Urinary bladder (tissue), 4 donors: ENCODE measurements around the gene LYST. TPM values are rescaled to one million over a fixed set of nuclear protein-coding genes. Genes with fewer than 3 reads are reported as not detected.
"Not testable (repeated sequence)": the region's sequence is repeated elsewhere in the genome, so short reads cannot be mapped to it uniquely, and the experiment has no call there.

Source experiments
- DNase-seq: peaks from one replicate; pipeline ENCODE4 v3.0.0-alpha.2; 2015; ENCODE audit errors: extremely low spot score
- H3K27ac ChIP-seq: one replicate; pipeline ENCODE4 v1.5.1; 2013; ENCODE audit warnings: low read depth, mild to moderate bottlenecking, moderate library complexity
- H3K36me3 ChIP-seq: one replicate; pipeline ENCODE4 v1.6.1; 2013; ENCODE audit warnings: mild to moderate bottlenecking, moderate library complexity; ENCODE audit not compliant: insufficient read depth
- H3K4me1 ChIP-seq: one replicate; pipeline ENCODE4 v1.6.1; 2013; ENCODE audit warnings: mild to moderate bottlenecking, moderate library complexity; ENCODE audit not compliant: insufficient read depth
- H3K4me3 ChIP-seq: one replicate; pipeline ENCODE4 v1.5.1; 2013; ENCODE audit warnings: low read depth, low read length
- WGBS: extraction: QIAGEN DNeasy Blood & Tissue Kit; methylation state at CpG from one replicate; pipeline ENCODE4 v1.1.7; 2013; 5-methylcytosine and 5-hydroxymethylcytosine counted together
- polyA plus RNA-seq: library from polyadenylated mRNA; stranded (reverse); fragments of 200-250 nt; gene quantifications from one replicate; pipeline ENCODE4 v1.2.3, GENCODE V29; 2013
- total RNA-seq: library from RNA; depleted of rRNA; stranded (reverse); fragments of >200 nt; gene quantifications from one replicate; pipeline ENCODE4 v1.2.3, GENCODE V29; 2014
- donor health status: healthy with polysubstance abuse.
- donor health status: healthy.

The LYST gene
- total and polyA plus RNA-seq, 2 donors: 10.6 to 62.7 TPM

- DNase-seq: no peak
- Histone ChIP-seq H3K36me3 (no peaks in the 10 kb centered on the region), H3K27ac (no peak overlapping the region), H3K4me3 (no peak overlapping the region), H3K4me1 (no peaks in the 10 kb centered on the region)
- 72% methylated on average over 12 of the region's 12 CpGs for WGBS
Observed at GRCh38 chr1:235635938-235636662, 230.6 kb downstream of the LYST start.

DNA sequence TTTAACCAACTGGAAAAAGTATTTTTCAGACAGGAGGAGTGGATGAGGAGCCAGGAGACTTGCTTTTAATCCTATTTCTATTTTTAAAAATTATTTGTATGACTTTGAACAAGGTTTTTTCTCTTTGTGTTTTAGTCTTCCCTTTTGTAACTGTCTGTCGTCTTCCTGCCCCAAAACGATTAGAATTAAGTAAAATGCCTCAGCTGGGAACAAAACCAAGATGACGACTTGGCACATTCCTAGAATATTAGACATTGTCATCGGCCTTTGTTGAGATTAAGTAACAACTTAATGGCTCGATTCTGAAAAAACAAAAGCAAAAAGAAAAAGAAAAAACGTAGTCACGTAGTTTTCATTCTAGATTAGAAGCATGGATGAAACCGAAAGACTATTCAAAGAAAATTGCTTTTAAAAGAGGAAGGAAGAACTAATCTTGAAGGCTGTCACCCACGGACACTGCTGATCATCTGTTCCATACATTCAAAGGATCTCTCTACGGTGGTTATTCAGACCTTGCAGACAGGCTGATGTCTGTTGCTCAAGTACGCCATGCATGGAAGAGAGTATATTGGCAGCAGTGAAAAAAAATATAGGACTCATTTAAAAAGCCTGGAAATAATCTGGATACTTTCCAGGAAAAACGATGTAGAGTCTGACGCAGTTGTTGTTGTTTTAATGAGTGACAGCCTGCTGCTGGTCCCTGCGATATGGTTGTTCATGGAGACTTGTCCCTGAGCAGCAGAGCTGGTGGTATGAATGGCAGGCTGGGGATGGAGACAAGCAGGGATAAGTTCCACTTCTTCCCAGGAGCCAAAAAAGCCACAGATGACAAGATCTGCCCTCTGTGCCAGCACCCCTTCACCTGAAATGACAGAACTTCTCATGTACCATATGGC, 234.0 kb downstream of the LYST start:
- Histone ChIP-seq H3K4me1 (no peaks in the 10 kb centered on the region), H3K36me3 (no peaks in the 10 kb centered on the region), H3K4me3 (no peak overlapping the region), H3K27ac (no peak overlapping the region)
- no peak for DNase-seq
- WGBS: 29% methylated on average over 14 of the region's 14 CpGs

DNA sequence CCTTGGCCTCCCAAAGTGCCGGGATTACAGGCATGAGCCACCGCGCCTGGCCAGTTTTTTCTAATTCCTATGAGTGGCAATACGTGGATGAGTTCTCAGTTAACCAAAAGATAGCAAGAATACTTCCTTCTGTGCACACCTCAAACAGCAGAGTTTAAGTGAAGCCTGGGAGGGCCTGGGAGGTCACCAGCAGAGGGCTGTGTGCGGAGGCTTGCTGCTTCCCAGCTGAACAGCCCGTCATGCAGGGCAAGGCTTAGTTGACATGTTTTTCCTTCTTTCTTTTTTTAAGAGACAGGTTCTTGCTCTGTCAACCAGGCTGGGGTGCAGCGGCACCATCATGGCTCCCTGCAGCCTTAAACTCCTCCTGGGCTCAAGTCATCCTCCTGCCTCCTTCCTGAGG, 234.9 kb downstream of the LYST start:
- 89% methylated on average over 7 of the region's 7 CpGs for WGBS

GRCh38 chr1:235628316-235629005, 238.2 kb downstream of the LYST start:
- no peaks in the 10 kb centered on the region for H3K4me1 ChIP-seq
- DNase-seq: no peak
- H3K36me3 ChIP-seq: no peaks in the 10 kb centered on the region
- no peak overlapping the region for H3K27ac ChIP-seq
- no peak overlapping the region for H3K4me3 ChIP-seq
- 88% methylated on average over 10 of the region's 10 CpGs for WGBS

More for the DNA sequence above, 234.9 kb downstream of the LYST start:
- Histone ChIP-seq H3K27ac (no peak overlapping the region), H3K4me3 (no peak overlapping the region), H3K4me1 (no peaks in the 10 kb centered on the region), H3K36me3 (no peaks in the 10 kb centered on the region)
- no peak for DNase-seq

GRCh38 chr1:235625831-235626230, 240.9 kb downstream of the LYST start:
- Histone ChIP-seq H3K4me3 (no peak overlapping the region), H3K4me1 (no peaks in the 10 kb centered on the region)
- 90% methylated on average over 4 of the region's 4 CpGs for WGBS

DNA sequence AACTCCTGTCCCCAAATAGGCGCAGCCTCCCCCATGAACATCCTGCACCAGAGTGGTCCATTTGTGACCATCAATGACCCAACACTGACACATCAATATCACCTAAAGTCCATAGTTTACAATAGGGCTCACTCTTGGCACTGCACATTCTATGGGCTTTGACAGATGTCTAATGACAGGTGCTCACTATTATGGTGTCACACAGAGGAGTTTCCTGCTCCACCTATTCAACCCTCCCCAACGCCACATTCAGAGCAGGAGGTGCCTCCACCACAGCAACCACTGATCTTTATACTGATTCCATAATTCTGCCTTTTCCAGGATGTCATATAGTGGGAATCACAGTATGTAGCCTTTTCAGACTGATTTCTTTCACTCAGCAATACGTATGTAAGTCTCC, 241.4 kb downstream of the LYST start:
- no peak overlapping the region for H3K4me3 ChIP-seq
- no peaks in the 10 kb centered on the region for H3K36me3 ChIP-seq
- no peaks in the 10 kb centered on the region for H3K4me1 ChIP-seq
- WGBS: 92% methylated on average over 3 of the region's 3 CpGs
- H3K27ac ChIP-seq: no peak overlapping the region
- DNase-seq: no peak

More at GRCh38 chr1:235625831-235626230, 240.9 kb downstream of the LYST start:
- H3K36me3 ChIP-seq: no peaks in the 10 kb centered on the region
- H3K27ac ChIP-seq: no peak overlapping the region
- DNase-seq: no peak

- H3K27ac ChIP-seq: no peak overlapping the region
- no peak for DNase-seq
- H3K4me1 ChIP-seq: no peaks in the 10 kb centered on the region
- WGBS: 43% methylated on average over 8 of the region's 8 CpGs
- H3K36me3 ChIP-seq: no peaks in the 10 kb centered on the region
- H3K4me3 ChIP-seq: no peak overlapping the region
Observed at GRCh38 chr1:235624721-235625333, 241.9 kb downstream of the LYST start.

DNA sequence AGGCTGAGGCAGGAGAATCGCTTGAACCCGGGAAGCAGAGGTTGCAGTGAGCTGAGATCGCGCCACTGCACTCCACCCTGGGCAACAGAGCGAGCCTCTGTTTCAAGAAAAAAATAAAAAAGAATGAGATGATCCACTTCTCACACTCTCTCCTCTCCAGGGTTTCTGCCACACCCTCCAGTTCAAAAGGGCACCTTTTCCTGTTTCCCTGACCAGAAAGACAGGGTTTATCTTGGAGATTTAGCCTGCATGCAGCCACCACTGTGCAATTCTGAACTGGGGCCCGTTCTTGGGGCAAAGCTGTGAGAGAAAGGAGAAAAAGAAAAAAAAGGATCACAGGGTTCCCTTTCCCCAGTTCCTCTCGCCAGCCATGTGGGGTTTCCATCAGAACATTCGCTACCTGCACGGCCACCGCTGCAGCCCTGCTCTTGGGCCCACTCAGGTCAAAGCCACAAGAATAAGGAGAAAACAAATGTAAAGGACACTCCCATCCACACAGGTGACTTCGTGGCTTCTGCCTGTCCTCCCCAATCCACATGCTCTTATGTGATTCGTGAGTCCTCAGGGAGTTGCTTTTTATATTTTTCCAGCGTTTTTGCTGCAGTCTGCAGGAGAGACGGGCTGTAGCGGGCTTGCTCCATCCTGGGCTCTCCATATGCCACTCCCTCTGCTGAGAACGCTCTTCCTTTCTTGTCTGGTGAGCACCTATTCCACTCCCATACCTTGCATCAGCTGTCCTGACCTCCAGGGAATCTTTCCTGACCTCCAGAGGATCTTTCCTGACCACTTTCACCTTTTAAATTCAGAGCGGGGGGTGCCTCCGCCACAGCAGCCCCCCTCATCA, 243.5 kb downstream of the LYST start:
- no peak overlapping the region for H3K27ac ChIP-seq
- 76% methylated on average over 18 of the region's 18 CpGs for WGBS
- H3K4me3 ChIP-seq: no peak overlapping the region
- no peaks in the 10 kb centered on the region for H3K36me3 ChIP-seq
- no peak for DNase-seq
- no peaks in the 10 kb centered on the region for H3K4me1 ChIP-seq

GRCh38 chr1:235619149-235619548, 247.6 kb downstream of the LYST start:
- not testable (repeated sequence) for H3K27ac ChIP-seq, DNase-seq, H3K4me3 ChIP-seq, H3K4me1 ChIP-seq, H3K36me3 ChIP-seq
- 77% methylated on average over 2 of the region's 2 CpGs for WGBS

GRCh38 chr1:235617808-235618207, 248.9 kb downstream of the LYST start:
- Histone ChIP-seq H3K4me1 (no peaks in the 10 kb centered on the region), H3K4me3 (no peak overlapping the region)

GRCh38 chr1:235617140-235617539, 249.6 kb downstream of the LYST start:
- no peak for DNase-seq
- H3K4me1 ChIP-seq: no peaks in the 10 kb centered on the region
- no peak overlapping the region for H3K4me3 ChIP-seq
- H3K36me3 ChIP-seq: no peaks in the 10 kb centered on the region
- WGBS: 83% methylated on average over 3 of the region's 3 CpGs
- no peak overlapping the region for H3K27ac ChIP-seq

More at GRCh38 chr1:235617808-235618207, 248.9 kb downstream of the LYST start:
- no peak overlapping the region for H3K27ac ChIP-seq
- no peaks in the 10 kb centered on the region for H3K36me3 ChIP-seq
- WGBS: 83% methylated on average over 3 of the region's 3 CpGs
- no peak for DNase-seq

GRCh38 chr1:235614442-235614954, 252.2 kb downstream of the LYST start:
- Histone ChIP-seq H3K4me1 (no peaks in the 10 kb centered on the region), H3K27ac (no peak overlapping the region), H3K4me3 (no peak overlapping the region), H3K36me3 (no peaks in the 10 kb centered on the region)
- DNase-seq: no peak
- 84% methylated on average over 7 of the region's 7 CpGs for WGBS
